Activated CD8-positive, alpha-beta memory T cell treated with anti-CD3 and anti-CD28 coated beads for 24 hours (primary cell): ENCODE results near the gene HECTD1.
"Not testable (repeated sequence)": the region's sequence is repeated elsewhere in the genome, so short reads cannot be mapped to it uniquely, and the experiment has no call there.

Source experiments
- DNase-seq: peaks from one replicate; pipeline ENCODE4 v3.0.0-alpha.2; 2020

Gene HECTD1

GRCh38 chr14:31090883-31091764 lies 116.5 kb downstream of the HECTD1 start:
- no peak for DNase-seq

GRCh38 chr14:31086466-31086865 lies 121.1 kb downstream of the HECTD1 start:
- DNase-seq = not testable (repeated sequence)

GRCh38 chr14:31085027-31085426 lies 122.6 kb downstream of the HECTD1 start:
- no peak for DNase-seq

GRCh38 chr14:31084385-31084784 lies 123.2 kb downstream of the HECTD1 start:
- DNase-seq = no peak

- no peak for DNase-seq
Observed at GRCh38 chr14:31083781-31084180, 123.8 kb downstream of the HECTD1 start.

- no peak for DNase-seq
Observed at GRCh38 chr14:31080484-31080883, 127.1 kb downstream of the HECTD1 start.

- DNase-seq = no peak
Observed at GRCh38 chr14:31080056-31080455, 127.5 kb downstream of the HECTD1 start.

- DNase-seq = no peak
Observed at GRCh38 chr14:31078766-31079165, 128.8 kb downstream of the HECTD1 start.

- no peak for DNase-seq
Observed at GRCh38 chr14:31075144-31075543, 132.4 kb downstream of the HECTD1 start.

- no peak for DNase-seq
Observed at GRCh38 chr14:31071151-31071550, 136.4 kb downstream of the HECTD1 start.

- peak; percentile 30 for DNase-seq
Observed at GRCh38 chr14:31070431-31070830, 137.2 kb downstream of the HECTD1 start.

GRCh38 chr14:31069343-31069742 lies 138.2 kb downstream of the HECTD1 start:
- no peak for DNase-seq

GRCh38 chr14:31068235-31068634 lies 139.4 kb downstream of the HECTD1 start:
- peak; percentile 9 for DNase-seq

GRCh38 chr14:31062908-31063307 lies 144.7 kb downstream of the HECTD1 start:
- DNase-seq = not testable (repeated sequence)

GRCh38 chr14:31060253-31060875 lies 147.2 kb downstream of the HECTD1 start:
- no peak for DNase-seq

- no peak for DNase-seq
Observed at GRCh38 chr14:31059152-31059924, 148.3 kb downstream of the HECTD1 start.

- no peak for DNase-seq
Observed at GRCh38 chr14:31057701-31058364, 149.8 kb downstream of the HECTD1 start.

- no peak for DNase-seq
Observed at GRCh38 chr14:31057035-31057434, 150.6 kb downstream of the HECTD1 start.

- DNase-seq = not testable (repeated sequence)
Observed at GRCh38 chr14:31052905-31053586, 154.5 kb downstream of the HECTD1 start.

GRCh38 chr14:31051511-31051910 lies 156.1 kb downstream of the HECTD1 start:
- DNase-seq = no peak

- DNase-seq = no peak
Observed at GRCh38 chr14:31051023-31051422, 156.6 kb downstream of the HECTD1 start.
